Colonic mucosa (tissue), 4 donors: ENCODE measurements around the gene RCL1. TPM values are rescaled to one million over a fixed set of nuclear protein-coding genes. Genes with fewer than 3 reads are reported as not detected.
A peak's percentile ranks its signal among the peaks of the same experiment; 100 is the strongest.
"Not testable (repeated sequence)": the region's sequence is repeated elsewhere in the genome, so short reads cannot be mapped to it uniquely, and the experiment has no call there.

Experiments used
- DNase-seq: peaks from one replicate; pipeline ENCODE4 v3.0.0-alpha.2; 2020
- H3K27ac ChIP-seq: fragments of 200-600 bp; one replicate; pipeline ENCODE4 v1.8.0; 2021
- H3K27me3 ChIP-seq: fragments of 200-600 bp; one replicate; pipeline ENCODE4 v1.8.0; 2021
- H3K36me3 ChIP-seq: fragments of 200-600 bp; one replicate; pipeline ENCODE4 v1.8.0; 2021
- H3K4me1 ChIP-seq: fragments of 200-600 bp; one replicate; pipeline ENCODE4 v1.8.0; 2021; ENCODE audit warnings: mild to moderate bottlenecking
- H3K4me3 ChIP-seq: fragments of 200-600 bp; one replicate; pipeline ENCODE4 v1.8.0; 2021
- H3K9ac ChIP-seq, 2 donors: one replicate each; pipeline ENCODE4 v1.7.0; 2013; ENCODE audit warnings: control low read depth in 2 of 2, low read depth in 2 of 2, low read length in 2 of 2
- H3K9me3 ChIP-seq: fragments of 200-600 bp; one replicate; pipeline ENCODE4 v1.8.0; 2021
- CTCF ChIP-seq: fragments of 200-600 bp; IDR thresholded peaks from one replicate; pipeline ENCODE4 v1.8.0; 2022; ENCODE audit warnings: antibody characterized with exemption, mild to moderate bottlenecking
- intact Hi-C: fragments of 100-400 bp; cut with DNase I; formaldehyde crosslinking; loops from one replicate; pipeline ENCODE4 v1.14.1; 2022
- total RNA-seq, 2 donors: library from RNA; stranded (reverse); fragmentation: NEBNext Ultra II Directional in 1 of 2; extraction: Animal tissue kit (Norgen Biotek cat#: 25700) in 1 of 2; gene quantifications; one replicate each; pipeline ENCODE4 v1.2.1, GENCODE V29; 2021
- donor health status: healthy.
- donor health status: DM: no; HTN: no; CAD: no.
- donor health status: DM: no; HTN: no; CAD: no.

Gene RCL1
- total RNA-seq, 2 donors from 2014 or later = 7.0 to 12.5 TPM

GRCh38 chr9:4794691-4795090 is 1.9 kb downstream of the RCL1 start:
- no peak for TF ChIP-seq CTCF
- no peaks in the 10 kb centered on the region for H3K4me1 ChIP-seq
- H3K9me3 ChIP-seq = no peaks in the 10 kb centered on the region
- H3K27ac ChIP-seq = no peak overlapping the region
- H3K9ac ChIP-seq = no peak overlapping the region
- H3K4me3 ChIP-seq = no peak overlapping the region
- H3K27me3 ChIP-seq = no peaks in the 10 kb centered on the region
- H3K36me3 ChIP-seq = no peaks in the 10 kb centered on the region
- intact Hi-C loops = loop anchor here (10.0 kb wide), 2 partner anchors 50 to 190 kb away; partner anchors contain the start of genes AK3 and JAK2
- no peak for DNase-seq

DNA sequence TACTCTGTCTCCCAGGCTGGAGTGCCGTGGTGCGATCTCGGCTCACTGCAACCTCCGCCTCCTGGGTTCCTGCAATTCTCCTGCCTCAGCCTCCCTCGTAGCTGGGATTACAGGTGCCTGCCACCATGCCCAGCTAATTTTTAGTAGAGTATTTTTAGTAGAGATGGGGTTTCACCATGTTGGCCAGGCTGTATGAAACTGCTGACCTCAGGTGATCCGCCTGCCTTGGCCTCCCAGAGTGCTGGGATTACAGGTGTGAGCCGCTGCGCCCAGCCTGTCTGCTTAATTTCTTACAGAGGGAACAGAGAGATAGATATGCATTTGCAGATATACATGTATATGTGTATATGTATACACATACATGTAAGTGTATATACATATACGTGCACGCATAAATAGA is 2.4 kb downstream of the RCL1 start:
- not testable (repeated sequence) for H3K9ac ChIP-seq, H3K4me1 ChIP-seq, H3K4me3 ChIP-seq, H3K9me3 ChIP-seq, H3K27ac ChIP-seq, DNase-seq, H3K36me3 ChIP-seq, H3K27me3 ChIP-seq
- intact Hi-C loops = loop anchor here (10.0 kb wide), 2 partner anchors 50 to 190 kb away; partner anchors contain the start of genes AK3 and JAK2

GRCh38 chr9:4796530-4796929 is 3.8 kb downstream of the RCL1 start:
- Histone ChIP-seq H3K27ac (no peak overlapping the region), H3K9me3 (no peaks in the 10 kb centered on the region), H3K4me3 (no peak overlapping the region), H3K27me3 (no peaks in the 10 kb centered on the region), H3K36me3 (no peaks in the 10 kb centered on the region), H3K9ac (no peak overlapping the region), H3K4me1 (no peaks in the 10 kb centered on the region)
- no peak for DNase-seq
- intact Hi-C loops = loop anchor here (10.0 kb wide), 2 partner anchors 52 to 188 kb away; partner anchors contain the start of genes AK3 and JAK2
- no peak for TF ChIP-seq CTCF

DNA sequence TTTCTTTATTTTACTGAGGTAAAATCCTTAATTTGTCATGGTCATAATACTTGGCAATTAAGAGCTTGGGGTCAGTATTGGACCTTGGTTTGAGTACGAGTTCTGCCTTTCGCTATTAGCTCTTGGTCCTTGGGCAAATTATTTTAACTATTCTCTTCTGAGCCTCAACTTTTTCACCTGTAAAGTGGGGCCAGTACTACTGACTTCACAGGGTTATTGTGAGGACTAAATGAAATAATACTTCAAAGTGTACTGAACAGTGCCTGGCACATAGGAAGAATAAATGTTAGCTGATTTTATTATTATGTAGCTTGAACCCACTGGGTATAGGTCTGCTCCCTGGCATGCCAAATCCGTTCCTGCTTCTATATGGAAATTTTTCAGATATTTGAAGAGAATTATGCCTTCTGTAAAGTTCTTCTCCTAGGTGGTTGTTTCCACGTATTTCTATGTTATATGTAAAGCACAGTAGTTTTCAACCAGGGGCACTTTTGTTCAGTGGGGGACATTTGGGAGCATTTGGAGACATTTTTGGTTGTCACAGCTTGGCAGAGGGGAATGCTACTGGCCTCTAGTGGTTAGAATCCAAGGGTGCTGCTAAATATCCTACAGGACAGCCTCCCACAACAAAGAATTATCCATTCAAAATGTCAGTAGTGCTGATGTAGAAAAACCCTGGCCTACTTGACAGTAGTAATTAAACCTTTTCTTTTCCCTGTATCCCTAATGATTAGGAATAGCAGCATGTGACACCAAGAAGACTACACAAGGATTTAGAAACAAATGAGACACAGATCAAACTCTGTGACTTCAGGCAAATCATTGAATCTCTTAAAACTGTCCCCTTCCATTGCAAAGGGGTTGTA is 4.5 kb downstream of the RCL1 start:
- TF ChIP-seq CTCF = peak; percentile 77
- no peaks in the 10 kb centered on the region for H3K36me3 ChIP-seq
- peak; percentile 39 for DNase-seq
- H3K9me3 ChIP-seq = no peaks in the 10 kb centered on the region
- H3K27ac ChIP-seq = no peak overlapping the region
- H3K4me3 ChIP-seq = no peak overlapping the region
- H3K4me1 ChIP-seq = no peaks in the 10 kb centered on the region
- intact Hi-C loops = loop anchor here (10.0 kb wide), 2 partner anchors 52 to 188 kb away; partner anchors contain the start of genes AK3 and JAK2
- H3K27me3 ChIP-seq = no peaks in the 10 kb centered on the region
- H3K9ac ChIP-seq = no peak overlapping the region

- no peak overlapping the region for H3K27ac ChIP-seq
- no peaks in the 10 kb centered on the region for H3K36me3 ChIP-seq
- H3K27me3 ChIP-seq = no peaks in the 10 kb centered on the region
- intact Hi-C loops = loop anchor here (10.0 kb wide), 2 partner anchors 53 to 187 kb away; partner anchors contain the start of genes AK3 and JAK2
- DNase-seq = no peak
- H3K9ac ChIP-seq = peak overlapping the region in 1 of 2 donors; percentile 9
- H3K4me1 ChIP-seq = no peaks in the 10 kb centered on the region
- no peak for TF ChIP-seq CTCF
- H3K4me3 ChIP-seq = no peak overlapping the region
- H3K9me3 ChIP-seq = no peaks in the 10 kb centered on the region
Measured at GRCh38 chr9:4797854-4798150, 5.1 kb downstream of the RCL1 start.
